Right renal pelvis (tissue), 4 donors: ENCODE data around the gene LAX1. TPM values are rescaled to one million over a fixed set of nuclear protein-coding genes. Genes with fewer than 3 reads are reported as not detected.
"Not testable (repeated sequence)": the region's sequence is repeated elsewhere in the genome, so short reads cannot be mapped to it uniquely, and the experiment has no call there.

Source experiments
- DNase-seq, 4 donors: peaks; one replicate each; pipeline ENCODE4 v3.0.0-alpha.2; 2013; ENCODE audit warnings: low read depth in 4 of 4, low spot score in 3 of 4, missing footprints in 1 of 4
- polyA plus RNA-seq, 4 donors: library from polyadenylated mRNA; unstranded; fragments of 120-200 nt; gene quantifications; one replicate each; pipeline ENCODE4 v1.2.1, GENCODE V29; 2013; ENCODE audit not compliant: insufficient read length in 4 of 4

The LAX1 gene
- polyA plus RNA-seq, 4 donors, result 0.08 to 0.14 (median 0.11) TPM

DNA sequence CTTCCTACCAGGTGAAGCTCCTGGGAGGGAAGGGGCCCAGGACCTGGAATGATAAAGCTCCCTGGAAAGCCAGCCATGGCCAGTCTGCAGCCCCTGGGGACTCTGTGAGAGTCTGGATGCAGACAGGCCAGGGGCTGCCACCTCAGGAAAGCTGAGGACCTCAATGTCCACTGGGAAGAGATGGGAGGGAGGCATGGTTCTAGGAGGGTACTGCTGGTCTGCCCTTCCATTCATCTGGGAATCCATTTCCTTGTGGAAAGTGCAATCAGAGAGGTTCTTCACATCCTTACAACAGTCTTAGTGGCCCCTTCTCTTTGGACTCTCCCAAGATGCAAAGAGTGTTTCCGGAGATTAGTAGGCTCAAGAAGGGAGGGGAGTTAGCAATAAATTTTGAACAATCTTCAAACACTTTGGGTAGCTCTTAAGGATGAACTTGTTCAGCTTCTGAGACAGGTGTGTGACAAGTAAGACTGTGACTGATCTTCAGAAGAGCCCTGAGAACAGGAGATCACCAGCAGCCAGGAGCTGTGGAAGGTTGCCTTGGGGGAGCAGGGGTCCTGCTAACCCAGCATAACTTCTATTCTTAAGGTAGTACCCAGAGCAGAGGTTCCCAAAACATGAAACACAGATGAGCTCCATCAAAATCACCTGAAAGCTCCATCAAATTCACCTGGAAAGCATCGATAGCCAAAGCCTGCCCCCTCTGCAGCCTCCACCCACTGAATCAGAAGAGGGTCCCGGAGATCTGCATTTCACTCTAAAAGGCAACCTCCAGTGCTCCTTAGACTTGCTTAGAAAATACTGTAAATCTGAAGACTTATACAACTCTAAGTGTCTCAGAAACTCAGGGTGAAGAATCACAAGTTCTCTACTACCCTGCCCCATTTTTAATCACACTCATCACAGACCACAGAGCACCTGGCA lies 616 bp upstream of the LAX1 start:
- DNase-seq, result no peak

DNA sequence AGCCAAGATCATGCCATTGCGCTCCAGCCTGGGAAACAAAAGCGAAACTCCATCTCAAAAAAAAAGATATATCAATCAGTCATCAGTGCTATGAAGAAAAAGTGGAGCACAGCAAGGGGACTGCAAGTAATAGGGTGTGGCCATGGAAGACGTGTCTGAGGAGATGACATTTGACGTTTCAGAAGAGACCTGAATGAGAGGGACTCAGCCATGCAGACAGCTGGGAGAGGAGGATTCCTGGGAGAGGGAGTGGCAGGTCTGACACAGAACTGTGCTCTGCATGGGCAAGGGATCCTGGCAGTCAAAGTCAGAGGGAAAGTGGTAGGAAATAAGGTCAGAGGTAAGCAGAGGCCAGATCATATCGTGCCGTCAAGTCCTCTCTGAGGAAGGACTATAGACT lies 3.3 kb downstream of the LAX1 start:
- no peak for DNase-seq

DNA sequence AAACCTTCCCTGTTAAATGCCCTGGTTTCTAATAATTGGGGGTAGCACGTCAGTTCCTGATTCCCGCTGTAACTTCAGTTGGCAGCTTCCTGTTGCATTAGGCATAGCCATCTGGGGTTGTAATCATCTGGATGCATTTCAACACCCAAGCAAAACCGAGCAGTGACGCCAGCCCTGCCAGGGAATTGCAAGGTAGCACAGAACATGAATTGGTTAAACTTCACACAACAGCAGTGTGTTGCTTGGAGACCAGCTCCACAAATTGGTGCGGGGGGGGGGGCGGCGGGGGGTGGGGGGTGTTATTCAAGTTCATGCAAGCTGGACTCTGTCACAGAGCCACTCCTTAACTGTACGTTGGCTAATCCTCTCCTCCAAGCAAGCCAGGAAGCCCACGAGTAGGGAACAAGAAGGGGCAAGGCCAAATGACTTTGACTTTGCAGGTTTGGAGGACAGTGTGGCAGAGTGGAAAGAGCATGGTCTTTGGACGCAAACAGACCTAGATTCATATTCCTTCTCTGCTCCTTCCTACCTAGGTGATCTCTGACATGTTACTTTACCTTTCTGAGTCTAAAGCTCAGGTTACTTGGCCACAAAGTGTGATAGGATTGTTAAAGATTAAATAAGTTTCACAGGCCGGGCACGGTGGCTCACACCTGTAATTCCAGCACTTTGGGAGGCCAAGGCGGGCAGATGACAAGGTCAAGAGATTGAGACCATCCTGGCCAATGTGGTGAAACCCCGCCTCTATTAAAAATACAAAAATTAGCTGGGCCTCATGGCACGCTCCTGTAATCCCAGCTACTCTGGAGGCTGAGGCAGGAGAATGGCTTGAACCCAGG lies 4.7 kb downstream of the LAX1 start:
- peak; percentile 44 to 74 (median 64) for DNase-seq

DNA sequence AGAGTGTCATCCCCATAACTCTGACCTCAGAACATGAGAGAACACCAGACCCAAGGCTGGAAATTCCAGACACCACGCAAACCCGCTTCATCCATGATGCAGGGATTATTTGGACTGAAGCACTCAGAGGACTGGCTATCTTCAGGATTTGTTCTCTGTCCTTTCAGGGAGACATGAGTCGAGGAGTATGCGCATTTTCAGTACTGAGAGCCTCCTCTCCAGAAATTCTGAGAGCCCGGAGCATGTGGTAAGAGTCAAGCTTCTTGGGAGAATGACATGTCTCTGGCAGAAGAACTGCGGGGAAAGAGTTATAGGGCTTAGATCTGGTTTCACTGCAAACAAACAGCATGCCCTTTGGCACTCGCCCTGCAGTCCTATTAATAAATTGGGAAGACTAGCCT lies 6.9 kb downstream of the LAX1 start:
- DNase-seq, result no peak

DNA sequence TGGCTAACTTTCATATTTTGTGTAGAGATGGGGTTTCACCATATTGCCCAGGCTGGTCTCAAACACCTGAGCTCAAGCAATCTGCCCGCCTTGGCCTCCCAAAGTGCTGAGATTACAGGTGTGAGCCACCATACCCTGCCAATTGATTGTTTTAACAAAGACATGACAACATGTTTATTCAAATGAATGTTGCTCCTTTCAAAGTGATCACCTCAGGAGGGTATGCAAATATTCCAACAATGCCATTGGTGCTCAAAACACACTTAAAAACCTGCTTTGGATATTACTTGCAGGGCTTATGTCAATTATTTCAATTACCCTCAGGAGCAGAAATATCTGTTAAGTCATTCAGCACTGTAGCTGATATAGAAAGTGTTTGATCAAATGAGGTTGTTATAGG lies 7.9 kb downstream of the LAX1 start:
- DNase-seq, result no peak

DNA sequence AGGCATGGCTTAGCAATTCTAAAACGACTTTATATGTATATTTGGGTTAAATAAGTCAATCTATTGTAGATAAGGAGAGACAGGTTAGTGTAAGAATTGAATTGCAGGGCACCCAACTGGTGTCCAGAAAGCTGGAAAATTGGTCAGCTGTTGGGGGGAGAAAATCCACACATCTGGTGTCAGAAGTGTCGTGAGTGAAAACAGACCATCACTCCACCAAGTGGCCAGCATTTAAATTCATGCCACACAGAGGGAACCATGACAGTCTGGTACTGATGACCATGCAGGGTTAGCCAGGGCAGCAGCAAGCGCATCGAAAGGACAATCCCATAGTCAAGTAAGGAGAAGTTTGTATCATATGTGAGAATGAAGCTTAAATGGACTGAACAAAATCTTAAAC lies 11.7 kb downstream of the LAX1 start:
- no peak for DNase-seq

DNA sequence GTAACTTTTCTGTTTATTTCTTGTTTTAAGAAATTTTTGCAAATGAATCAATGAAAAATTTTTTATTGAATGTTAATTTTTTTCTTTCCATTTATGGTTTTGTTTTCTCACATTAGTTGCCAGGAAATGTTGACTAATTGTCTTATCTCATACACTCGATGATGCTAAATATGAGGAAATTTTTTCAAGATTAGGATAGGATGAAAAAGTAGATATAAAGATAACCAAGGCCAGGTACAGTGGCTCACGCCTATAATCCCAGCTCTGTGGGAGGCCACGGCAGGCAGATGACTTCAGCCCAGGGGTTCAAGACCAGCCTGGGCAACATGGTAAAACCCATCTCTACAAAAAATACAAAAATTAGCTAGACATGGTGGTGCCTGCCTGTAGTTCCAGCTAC lies 12.6 kb downstream of the LAX1 start:
- DNase-seq, result no peak

DNA sequence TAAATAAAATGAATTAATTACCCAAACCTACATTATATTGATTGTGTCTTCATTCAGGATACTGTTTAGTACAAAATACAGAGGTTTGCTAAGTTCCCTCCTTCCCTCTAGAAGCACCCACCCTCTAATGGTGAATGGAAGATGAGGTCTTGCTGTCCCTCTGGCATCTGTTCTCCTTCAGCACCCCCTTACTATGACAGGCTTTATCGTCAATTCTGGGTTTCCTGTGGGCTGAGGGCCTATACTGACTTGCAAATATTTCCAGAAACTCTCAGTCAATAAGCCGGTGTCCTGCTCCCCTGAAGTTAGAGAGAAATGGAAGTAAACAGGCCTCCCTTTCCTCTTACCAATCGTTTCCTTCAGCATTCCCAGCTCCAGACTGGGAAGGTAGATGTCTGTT lies 13.2 kb downstream of the LAX1 start:
- DNase-seq, result no peak

DNA sequence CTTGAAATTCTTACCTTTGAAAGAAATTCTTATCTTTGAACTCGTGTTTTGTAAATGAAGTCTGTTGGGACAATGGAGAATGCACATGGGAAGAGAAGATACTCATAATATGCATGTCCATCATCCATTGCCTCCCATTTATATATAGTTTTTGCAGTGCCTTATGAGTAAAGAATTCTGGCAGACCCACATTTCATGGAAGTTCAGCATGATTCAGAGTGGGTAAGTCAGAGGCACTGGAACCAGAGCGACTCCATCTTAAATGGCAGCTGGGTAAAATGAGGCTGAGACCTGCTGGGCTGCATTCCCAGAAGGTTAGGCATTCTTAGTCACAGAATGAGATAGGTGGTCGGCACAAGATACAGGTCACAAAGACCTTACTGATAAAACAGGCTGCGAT lies 13.8 kb downstream of the LAX1 start:
- DNase-seq, result no peak

DNA sequence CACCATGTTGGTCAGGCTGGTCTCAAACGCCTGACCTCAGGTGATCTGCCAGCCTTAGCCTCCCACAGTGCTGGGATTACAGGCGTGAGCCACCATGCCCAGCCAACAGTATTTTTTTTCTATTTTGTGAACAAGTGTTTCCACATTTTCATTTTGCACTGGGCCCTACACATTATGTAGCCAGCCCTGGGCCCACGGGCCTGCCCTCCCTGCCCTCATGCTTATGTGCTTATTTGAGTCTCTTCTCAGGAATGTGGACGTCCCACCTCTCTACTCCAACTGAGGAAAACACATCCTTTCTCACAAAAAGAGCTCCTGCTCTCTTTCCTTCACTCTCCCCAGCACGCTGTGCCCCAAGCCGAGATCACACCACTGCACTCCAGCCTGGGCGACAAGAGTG lies 17.0 kb downstream of the LAX1 start:
- no peak for DNase-seq

DNA sequence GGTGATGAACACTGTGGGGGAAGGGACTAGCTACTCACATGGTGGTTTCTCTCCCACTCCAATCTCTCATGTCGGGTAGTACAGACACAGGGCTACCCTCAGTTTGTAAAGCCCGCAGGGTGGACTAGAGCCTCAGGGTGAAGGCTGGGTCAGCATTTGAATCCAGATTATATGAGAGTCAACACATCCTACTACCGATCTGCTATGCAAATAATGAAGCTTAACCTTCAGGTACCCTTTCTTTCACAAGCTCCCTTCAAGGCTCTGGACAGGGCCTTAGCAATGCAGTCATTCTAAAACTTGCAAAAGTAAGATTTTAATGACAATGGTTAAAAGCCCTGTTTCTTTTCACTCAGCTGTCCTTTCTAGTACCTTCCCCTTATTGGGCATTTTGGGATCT lies 25.0 kb downstream of the LAX1 start:
- DNase-seq, result no peak

DNA sequence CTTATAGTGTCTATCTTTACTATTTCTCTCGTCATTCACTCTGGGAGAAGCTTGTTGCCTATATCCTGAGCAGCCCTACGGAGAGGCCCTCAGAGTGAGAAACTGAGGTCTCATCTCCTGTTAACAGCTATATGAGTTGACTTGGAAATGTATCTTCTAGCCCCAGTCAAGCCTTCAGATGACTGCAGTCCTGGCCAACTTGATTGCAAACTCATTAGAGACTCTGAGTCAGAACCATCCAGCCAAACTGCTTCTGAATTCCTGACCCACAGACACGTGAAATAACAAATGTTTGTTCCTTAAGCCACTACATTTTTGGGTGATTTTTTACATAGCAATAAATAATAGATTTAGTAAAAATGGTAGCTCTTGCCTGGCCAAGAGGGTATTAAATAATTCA lies 26.5 kb downstream of the LAX1 start:
- DNase-seq, result no peak

DNA sequence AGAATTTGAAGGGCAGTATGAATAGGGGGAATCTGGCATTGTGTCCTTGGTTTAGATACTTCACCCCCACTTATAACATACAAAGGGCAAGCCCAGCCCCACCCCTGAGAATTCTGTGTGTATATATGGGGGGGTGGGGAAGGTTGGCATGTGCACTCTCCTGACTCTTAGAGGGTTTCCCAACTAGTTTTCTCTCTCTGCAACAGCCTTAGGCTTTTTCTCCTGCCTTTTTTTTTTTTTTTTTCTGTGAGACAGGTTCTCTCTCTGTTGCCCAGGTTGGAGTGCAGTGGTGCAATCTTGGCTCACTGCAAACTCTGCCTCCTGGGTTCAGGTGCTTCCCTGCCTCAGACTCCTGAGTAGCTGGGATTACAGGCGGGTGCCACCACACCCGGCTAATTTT lies 27.5 kb downstream of the LAX1 start:
- DNase-seq, result no peak

DNA sequence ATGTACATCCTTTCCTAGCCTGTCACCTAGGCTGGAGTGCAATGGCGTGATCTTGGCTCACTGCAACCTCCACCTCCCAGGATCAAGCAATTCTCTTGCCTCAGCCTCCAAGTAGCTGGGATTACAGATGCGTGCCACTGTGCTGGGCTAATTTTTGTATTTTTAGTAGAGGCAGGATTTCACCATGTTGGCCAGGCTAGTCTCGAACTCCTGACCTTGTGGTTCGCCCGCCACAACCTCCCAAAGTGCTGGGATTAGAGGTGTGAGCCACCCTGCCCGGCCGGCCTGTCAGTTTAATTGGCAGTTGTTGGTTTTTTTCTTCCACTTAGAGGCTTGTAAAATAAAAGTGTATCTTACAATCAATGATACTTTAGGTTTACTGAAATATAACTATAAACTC lies 28.6 kb downstream of the LAX1 start:
- not testable (repeated sequence) for DNase-seq

DNA sequence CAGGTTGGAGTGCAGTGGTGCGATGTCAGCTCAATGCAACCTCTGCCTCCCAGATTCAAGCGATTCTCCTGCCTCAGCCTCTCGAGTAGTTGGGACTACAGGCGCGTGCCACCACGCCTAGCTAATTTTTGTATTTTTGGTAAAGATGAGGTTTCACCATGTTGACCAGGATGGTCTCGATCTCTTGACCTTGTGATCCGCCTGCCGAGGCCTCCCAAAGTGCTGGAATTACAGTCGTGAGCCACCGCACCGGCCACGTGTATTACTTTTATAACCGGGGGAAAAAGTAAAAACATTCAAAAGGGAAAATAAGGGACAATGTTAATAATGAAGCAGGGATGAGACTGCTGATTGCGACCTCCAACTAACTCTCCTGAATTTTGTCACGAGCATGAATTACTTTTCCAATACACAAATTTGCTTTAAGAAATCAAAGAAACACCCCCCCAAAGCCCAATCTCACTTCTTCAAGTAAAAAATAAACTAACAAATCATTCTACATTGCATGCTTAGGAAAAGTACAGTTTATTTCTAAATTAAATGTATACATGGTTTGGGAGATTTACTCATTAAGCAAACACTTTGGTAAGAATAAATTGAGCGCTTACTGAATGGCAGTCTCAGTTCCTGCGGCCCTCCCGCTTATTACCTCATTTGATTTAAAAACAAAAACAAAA lies 29.9 kb downstream of the LAX1 start:
- DNase-seq, result no peak

DNA sequence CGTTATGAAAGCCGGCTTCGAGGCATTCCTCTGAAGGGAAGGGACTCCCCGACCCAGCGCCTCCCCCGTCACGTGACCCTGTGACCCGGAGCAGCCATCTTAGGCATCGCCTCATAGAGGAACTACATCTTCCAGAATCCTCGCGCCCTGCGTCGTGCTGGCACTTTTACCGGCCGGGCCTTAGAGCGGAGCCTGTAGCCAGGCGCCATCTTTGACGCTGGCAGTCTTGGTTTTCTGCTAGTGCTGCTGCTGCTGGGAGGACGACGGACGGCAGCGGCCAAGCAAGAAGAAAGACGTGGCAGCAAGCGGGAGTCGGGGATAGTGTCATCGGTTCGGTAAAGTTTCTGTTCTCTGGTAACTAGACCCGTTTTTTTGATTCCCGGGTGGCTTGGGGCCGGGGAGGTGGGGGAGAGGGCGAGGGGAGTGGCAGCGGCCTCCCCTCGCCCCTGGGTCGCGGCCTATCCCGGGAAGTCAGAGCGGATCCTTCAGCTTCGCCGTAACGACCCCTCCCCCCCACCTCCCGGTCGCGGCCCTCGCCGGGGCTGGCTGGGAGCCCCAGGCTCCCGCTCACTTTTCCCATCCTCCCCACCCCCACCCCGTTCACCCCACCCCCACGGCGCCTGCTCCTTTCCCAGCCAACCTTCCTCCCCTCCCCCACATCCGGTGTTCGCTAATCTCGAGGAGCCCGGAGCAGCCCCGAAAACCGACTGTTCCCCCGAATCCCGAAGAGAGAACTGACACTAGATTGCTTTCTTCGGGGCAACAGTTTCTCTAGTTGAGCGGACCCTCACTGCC lies 30.7 kb downstream of the LAX1 start, which contains the start of the genes ZBED6 and ZC3H11A:
ZBED6 (plus strand) TSS at position 183 of the 795 bp plus-strand sequence. CDS start 1,900 bp downstream, outside the sequence.
ZC3H11A (plus strand) TSS at position 183 of the 795 bp plus-strand sequence. CDS start 21,448 bp downstream, outside the sequence.
- peak; percentile 91 to 97 (median 96) for DNase-seq

DNA sequence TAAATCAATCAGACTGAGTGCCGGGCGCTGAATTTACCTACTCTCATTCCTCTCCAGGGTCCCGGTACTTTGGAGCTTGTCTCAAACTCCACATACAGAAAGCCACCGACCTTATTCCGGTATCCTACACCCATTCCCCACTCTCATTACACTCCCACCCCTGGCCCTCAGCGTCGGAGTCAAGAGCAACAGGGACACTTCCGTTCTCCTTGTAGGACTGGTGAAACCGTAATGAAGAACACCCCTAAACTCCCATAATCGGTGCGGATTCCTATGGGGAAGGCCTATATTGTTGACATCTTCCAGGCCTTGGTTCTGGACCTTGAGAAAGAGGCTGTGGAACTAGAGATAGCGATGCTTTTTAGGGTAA lies 31.2 kb downstream of the LAX1 start:
- DNase-seq, result peak in 2 of 4 donors; percentile 20 to 32

DNA sequence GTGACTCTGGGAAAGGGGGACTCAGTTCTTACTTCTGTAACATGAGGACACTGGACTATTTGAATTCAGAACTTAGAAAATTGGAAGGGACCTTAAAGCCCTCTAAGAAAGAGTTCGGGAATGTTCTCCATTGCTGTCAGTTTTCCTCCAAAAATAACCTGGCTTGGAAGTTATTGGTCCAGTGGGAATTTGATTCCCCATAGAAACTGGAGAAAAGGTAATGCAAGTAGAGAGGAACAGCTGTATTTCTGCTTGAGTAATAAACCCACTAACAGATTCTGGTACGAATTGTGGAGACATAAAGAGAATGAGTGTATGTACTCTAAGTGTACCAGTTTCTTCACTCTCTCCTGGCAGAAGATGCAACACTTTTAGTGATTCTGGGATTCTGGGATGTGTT lies 32.2 kb downstream of the LAX1 start:
- DNase-seq, result no peak

DNA sequence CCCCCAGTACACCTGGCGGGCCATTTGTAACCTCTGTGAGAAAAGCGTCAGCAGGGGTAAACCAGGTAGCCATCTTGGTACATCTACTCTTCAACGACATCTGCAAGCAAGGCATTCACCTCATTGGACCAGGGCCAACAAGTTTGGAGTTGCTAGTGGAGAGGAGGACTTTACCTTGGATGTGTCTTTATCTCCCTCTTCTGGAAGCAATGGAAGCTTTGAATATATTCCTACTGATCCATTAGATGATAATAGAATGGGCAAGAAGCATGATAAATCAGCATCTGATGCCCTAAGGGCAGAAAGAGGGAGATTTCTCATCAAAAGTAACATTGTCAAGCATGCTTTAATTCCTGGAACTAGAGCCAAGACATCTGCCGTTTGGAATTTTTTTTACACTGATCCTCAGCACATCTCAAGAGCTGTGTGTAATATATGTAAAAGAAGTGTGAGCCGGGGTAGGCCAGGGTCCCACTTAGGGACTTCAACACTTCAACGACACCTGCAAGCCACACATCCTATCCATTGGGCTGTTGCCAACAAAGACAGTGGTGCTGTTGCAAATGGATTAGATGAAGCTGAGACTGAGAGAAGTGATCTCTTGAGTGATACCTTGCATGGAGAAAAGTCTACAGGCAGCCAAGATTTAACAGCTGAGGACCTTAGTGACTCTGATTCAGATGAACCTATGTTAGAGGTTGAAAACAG lies 33.1 kb downstream of the LAX1 start:
- DNase-seq, result no peak
